Choroid plexus epithelial cell (primary cell): ENCODE results near the gene TMEM255B.

ENCODE experiments used
- DNase-seq: peaks from one replicate; pipeline ENCODE4 v3.0.0-alpha.2; 2010; ENCODE audit warnings: low read depth
- H3K4me3 ChIP-seq: 2 replicates; pipeline ENCODE4 v1.5.1; 2011; ENCODE audit warnings: low read depth, mild to moderate bottlenecking, control low read depth, low read length, moderate library complexity
- CTCF ChIP-seq: conservative IDR thresholded peaks from 2 replicates; pipeline ENCODE4 v1.5.1; 2011; ENCODE audit warnings: low read depth, mild to moderate bottlenecking, control low read depth, inconsistent platforms, low read length, moderate library complexity

The TMEM255B gene

GRCh38 chr13:113802761-113803160 is 43.7 kb downstream of the TMEM255B start:
- TF ChIP-seq CTCF = peak; percentile 45
- H3K4me3 ChIP-seq = no peak overlapping the region
- peak; percentile 31 for DNase-seq

GRCh38 chr13:113803409-113804016 is 44.5 kb downstream of the TMEM255B start:
- TF ChIP-seq CTCF = no peak
- no peak overlapping the region for H3K4me3 ChIP-seq
- no peak for DNase-seq

GRCh38 chr13:113804017-113804702 is 45.1 kb downstream of the TMEM255B start:
- no peak for DNase-seq
- no peak for TF ChIP-seq CTCF
- no peak overlapping the region for H3K4me3 ChIP-seq

- DNase-seq = no peak
- no peak for TF ChIP-seq CTCF
Measured at GRCh38 chr13:113804703-113805430, 45.8 kb downstream of the TMEM255B start.

GRCh38 chr13:113805431-113806103 is 46.5 kb downstream of the TMEM255B start:
- no peak overlapping the region for H3K4me3 ChIP-seq
- TF ChIP-seq CTCF = no peak
- no peak for DNase-seq

More at GRCh38 chr13:113804703-113805430, 45.8 kb downstream of the TMEM255B start:
- no peak overlapping the region for H3K4me3 ChIP-seq

GRCh38 chr13:113806104-113806471 is 47.1 kb downstream of the TMEM255B start:
- DNase-seq = no peak
- TF ChIP-seq CTCF = no peak
- no peak overlapping the region for H3K4me3 ChIP-seq
